Measurements from ENCODE around the gene RHEB.

Gene RHEB

DNA sequence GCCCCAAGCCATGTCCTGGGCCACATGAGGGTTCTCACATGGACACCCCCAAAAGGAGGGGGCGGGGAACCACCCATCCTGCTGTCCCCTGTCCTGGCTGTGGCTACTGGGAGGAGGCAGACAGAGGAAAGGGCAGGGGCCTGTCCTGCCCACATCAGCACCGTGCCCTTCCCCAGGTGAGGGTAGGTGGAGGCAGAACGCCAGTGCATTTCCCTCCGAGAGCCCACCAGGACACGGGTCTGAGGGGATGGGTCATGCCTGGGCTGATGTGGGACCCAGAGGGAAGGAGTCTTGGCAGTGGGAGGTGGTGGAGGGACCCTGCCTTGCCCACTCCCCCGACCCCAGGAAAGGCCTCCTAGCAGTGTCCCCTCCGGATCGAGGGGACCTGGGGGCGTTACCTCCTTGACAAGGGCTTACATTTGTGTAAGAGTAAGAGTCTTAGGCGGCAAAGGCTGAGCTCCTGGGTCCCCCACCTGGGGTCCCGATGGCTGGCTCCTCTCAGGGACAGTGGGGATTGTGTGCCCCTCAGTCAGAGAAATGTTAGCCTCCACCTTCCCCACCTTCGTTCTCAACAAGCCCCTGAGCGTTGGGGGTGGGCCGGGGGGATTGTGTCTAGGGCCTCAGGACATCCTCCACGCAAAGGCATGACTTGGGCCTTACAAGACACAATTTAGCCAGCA lies 85.8 kb downstream of the RHEB start:
- TF ChIP-seq, protein P1, sequence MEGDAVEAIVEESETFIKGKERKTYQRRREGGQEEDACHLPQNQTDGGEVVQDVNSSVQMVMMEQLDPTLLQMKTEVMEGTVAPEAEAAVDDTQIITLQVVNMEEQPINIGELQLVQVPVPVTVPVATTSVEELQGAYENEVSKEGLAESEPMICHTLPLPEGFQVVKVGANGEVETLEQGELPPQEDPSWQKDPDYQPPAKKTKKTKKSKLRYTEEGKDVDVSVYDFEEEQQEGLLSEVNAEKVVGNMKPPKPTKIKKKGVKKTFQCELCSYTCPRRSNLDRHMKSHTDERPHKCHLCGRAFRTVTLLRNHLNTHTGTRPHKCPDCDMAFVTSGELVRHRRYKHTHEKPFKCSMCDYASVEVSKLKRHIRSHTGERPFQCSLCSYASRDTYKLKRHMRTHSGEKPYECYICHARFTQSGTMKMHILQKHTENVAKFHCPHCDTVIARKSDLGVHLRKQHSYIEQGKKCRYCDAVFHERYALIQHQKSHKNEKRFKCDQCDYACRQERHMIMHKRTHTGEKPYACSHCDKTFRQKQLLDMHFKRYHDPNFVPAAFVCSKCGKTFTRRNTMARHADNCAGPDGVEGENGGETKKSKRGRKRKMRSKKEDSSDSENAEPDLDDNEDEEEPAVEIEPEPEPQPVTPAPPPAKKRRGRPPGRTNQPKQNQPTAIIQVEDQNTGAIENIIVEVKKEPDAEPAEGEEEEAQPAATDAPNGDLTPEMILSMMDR (conservative IDR thresholded peaks at IDR 0.05), result no peak
- H3K27ac ChIP-seq, result no peak overlapping the region

DNA sequence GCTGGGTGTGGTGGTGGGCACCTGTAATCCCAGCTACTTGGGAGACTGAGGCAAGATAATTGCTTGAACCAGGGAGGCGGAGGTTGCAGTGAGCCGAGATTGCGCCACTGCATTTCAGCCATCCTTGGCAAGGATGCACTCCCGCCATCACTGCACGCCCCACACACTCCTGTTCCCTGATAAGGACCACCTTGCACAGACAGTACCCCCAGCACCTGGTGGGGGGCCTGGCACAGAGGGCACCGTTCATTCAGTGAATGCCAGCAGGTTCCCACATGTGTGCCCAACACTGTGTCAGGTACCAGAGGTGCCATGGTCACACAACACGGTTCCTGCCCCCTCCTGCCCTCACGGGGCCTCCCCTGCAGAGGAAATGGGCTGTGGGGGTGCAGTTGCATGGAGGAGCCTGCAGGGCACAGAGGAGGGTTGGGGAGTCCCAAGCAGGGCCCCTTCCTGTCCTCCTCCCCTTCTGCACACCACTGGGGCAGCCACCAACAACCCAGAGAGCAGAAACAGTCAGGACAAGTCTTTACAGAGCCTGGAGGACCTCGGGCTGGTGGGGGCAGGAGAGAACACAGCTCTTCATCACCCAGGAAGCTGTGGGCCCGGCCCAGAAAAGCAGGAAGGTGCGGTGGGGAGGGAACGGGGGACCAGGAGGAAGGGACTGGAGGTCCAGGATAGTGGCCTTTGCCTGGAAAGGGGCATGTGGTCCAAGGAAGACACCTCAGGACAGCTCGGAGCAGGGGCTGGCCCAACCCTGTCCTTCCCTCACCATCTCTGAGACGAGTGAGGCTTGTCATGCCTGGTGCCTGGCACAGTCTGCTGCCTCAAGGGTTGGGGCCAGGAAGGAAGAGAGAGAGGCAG lies 86.8 kb downstream of the RHEB start:
- TF ChIP-seq, protein P1 (conservative IDR thresholded peaks at IDR 0.05), result no peak
- no peak overlapping the region for H3K27ac ChIP-seq

DNA sequence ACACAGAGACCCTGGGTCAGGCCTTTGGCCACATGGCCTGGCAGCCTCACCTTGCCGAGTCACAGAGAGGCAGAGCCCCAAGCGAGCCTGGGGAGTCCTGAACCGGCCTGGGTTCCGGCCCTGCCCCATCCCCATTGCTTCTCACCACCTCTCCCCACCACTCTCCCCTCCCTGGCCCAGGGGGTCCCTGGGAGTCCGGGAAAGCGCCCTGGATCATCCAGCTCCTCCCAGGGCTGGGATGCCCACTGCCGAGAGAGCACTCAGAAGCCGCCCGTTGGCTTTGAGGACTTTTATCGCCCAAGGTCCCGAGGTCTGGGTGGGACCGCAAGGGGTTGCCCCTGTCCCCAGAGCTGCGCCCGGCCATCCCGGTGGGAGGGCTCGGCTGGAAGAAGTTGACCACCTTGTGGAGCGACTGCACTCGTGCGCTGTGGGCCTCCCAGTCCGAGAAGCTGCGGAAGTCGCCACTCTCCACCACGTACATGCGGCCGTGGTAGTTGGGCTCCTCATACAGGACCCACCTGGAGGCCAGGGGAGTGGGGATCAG lies 87.9 kb downstream of the RHEB start:
- no peak overlapping the region for H3K27ac ChIP-seq
- TF ChIP-seq, protein P1 (conservative IDR thresholded peaks at IDR 0.05), result no peak

- H3K27ac ChIP-seq, result no peak overlapping the region
- TF ChIP-seq, protein P1 (conservative IDR thresholded peaks at IDR 0.05), result no peak
Measured at GRCh38 chr7:151431281-151431767, 88.4 kb downstream of the RHEB start.

DNA sequence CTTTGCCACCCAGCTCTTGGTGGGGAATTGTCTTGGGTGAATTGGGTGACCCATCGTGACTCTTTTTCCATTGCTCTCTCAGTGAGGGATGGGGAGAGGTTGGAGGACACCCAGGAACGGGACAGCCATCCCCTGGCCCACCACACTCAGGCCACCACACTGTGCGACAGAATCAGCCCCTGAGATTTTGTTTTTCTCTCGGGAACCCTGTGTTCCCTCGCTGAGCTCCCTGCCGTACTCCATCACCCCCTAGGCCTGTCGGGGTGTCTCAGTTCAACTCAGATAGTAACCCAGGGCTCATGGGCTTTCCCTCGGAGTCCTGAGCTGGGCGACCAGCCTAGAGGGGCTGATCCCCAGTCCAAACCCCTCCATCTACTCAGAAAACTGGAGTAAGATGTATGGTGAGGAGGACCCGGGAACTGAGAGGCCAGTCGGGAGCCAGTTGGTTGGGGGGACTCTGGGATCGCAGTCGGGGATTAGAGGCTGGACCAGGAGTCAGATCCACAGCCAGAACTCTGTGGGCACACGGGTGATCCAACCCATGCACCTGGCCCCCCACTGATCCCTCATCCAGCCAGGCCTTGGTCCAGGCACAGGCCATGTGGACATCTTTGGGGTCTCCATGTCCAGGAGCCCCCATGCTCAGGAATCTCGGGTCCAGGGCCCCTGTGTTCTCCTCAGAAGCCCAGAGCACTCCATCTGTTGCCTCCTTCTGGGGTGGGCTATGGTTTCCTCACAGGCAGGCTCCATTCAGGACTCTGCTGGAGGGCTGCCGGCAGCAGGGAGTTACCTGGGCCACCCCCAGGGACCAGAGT lies 89.1 kb downstream of the RHEB start:
- H3K27ac ChIP-seq, result no peak overlapping the region
- TF ChIP-seq, protein P1 (conservative IDR thresholded peaks at IDR 0.05), result no peak

DNA sequence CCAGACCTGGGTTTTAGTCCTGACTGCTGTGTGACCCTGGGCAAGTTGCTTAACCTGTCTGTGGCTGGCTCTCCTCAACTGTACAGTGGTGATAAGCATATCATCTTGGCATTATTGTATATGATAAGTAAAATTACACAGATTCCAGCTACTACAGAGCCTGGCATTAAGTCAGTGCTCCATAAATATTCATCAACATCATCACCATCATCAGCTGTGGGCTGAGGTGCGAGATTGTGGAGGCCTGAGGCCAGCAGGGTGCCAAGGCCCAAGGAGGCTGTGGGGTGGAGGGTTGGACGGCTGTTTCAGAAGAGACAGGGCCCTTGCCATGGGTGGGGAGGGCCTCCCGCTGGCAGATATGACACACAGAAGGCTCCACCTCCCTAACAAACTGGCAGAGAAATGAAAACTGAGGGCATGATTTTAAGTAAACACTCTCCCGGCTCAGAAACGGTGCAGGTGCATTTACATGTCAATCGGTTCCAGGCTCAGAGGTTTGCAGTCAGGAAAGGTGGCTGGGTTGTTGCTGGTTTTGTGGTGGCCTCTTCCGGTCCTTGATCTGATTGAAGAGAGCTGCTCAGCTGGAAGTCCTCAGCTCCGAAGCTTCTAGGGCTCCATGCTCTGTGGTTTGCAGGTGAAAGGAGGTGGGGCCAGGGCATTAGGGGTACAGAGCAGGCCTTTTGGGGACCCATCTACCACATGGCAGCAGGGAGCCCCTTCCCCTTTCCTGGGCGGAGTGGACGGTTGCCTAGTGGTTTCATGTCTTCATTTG lies 89.9 kb downstream of the RHEB start:
- H3K27ac ChIP-seq, result no peak overlapping the region
- TF ChIP-seq, protein P1 (conservative IDR thresholded peaks at IDR 0.05), result no peak
